ENCODE data around the gene GABRA4.

GABRA4 gene

DNA sequence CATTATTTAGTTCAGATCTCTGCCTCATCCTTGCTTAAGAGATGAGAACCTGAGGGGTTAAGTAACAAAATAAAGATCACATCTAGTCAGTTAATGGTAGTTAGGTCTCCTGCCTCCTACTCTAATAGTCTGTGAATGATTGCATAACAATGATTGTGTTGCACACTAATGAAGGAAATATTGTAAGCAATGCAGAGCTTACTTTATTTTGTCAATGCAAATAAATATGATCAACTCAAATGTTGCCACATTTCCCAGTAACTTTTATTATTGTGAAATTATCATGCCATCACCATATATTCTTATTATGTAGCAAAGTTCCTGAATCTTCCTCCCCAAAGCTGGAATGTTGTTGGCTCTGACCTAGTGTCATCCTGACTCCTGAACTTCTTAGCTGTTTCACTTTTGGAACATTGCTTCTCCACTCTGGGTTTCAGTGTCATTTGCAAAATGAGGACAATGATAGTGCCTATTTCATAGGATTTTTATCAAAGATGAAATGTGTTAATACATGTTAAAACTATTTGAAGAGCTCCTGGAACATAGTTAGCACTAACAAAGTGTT, 17.0 kb upstream of the GABRA4 start:
- CTCF ChIA-PET: interaction anchor here (1.1 to 2.9 kb wide), 3 partner anchors 17 to 79 kb away, joined by 3 to 7 read pairs (median 4); partner anchors contain the start of gene GABRA4
- POLR2A ChIA-PET: no interaction called here
- DNase-seq (ENCODE audit: extremely low spot score): no peak
- TF ChIP-seq, protein P1, sequence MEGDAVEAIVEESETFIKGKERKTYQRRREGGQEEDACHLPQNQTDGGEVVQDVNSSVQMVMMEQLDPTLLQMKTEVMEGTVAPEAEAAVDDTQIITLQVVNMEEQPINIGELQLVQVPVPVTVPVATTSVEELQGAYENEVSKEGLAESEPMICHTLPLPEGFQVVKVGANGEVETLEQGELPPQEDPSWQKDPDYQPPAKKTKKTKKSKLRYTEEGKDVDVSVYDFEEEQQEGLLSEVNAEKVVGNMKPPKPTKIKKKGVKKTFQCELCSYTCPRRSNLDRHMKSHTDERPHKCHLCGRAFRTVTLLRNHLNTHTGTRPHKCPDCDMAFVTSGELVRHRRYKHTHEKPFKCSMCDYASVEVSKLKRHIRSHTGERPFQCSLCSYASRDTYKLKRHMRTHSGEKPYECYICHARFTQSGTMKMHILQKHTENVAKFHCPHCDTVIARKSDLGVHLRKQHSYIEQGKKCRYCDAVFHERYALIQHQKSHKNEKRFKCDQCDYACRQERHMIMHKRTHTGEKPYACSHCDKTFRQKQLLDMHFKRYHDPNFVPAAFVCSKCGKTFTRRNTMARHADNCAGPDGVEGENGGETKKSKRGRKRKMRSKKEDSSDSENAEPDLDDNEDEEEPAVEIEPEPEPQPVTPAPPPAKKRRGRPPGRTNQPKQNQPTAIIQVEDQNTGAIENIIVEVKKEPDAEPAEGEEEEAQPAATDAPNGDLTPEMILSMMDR (IDR thresholded peaks at IDR 0.05; ENCODE audit: control extremely low read depth, extremely low read depth, low read depth, missing control alignments): no peak

DNA sequence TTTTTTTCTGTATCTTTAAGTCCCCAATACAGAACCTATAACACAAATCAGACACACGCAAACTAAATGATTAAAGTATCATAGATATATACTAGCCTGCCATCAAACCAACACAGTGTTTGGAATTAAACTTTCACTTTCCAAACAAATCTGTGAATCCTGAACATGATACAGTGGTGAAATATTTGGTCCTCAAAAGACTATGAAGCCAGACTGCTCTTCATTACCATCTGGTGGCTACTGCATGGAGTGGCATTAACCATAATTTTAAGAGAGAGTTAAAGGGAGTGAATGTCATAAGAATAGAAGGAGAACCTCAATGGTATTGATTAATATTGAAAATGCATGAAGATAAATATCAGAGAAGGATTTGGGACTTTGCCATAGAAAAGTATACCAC, 9.2 kb upstream of the GABRA4 start:
- no peak for DNase-seq (ENCODE audit: extremely low spot score)
- ChIA-PET POLR2A (no interaction called here), CTCF (no interaction called here)
- TF ChIP-seq, protein P1 (IDR thresholded peaks at IDR 0.05; ENCODE audit: control extremely low read depth, extremely low read depth, low read depth, missing control alignments): peak; percentile 27

DNA sequence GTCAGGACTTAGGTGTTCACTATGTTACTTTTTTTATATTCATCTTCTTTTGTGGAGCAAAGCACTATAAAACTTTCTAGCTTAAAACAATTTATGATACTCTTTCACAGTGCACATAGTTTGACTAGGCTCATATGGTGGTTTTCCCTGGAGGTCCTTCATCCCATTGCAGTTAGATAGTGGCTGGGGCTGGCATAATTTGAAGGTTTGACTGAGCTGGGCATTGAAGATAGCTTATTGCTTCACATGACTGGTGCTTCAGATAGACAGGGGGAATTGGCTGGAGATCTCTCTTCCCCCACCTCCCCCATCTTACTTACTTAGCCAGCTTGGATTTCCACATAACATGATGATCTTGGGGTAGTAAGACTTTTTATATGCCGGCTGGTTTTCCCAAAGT, 7.0 kb upstream of the GABRA4 start:
- ChIA-PET POLR2A (no interaction called here), CTCF (interaction anchor here (2.7 kb wide), 1 partner anchor 12 kb away, joined by 9 read pairs; no protein-coding TSS in a partner anchor)
- TF ChIP-seq, protein P1 (IDR thresholded peaks at IDR 0.05; ENCODE audit: control extremely low read depth, extremely low read depth, low read depth, missing control alignments): no peak
- DNase-seq (ENCODE audit: extremely low spot score): no peak

DNA sequence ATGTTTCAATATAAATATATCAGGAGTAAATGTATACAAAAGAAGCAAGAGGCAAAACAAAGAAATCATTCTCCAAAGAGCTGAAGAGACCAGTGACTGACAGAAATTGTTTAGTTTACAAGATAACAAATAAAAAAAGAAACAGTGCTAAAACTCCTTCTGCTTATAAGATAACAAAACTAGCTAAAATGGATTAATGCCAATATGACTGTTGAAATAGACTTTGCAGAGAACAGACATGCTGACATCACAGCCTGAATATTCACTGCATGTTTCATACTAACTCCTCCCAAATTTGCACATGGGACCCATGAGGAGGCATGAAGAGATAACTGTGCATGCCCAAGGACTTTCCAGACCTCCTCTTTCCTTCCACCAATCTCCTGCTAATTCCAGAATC, 6.2 kb upstream of the GABRA4 start:
- ChIA-PET CTCF (interaction anchor here (2.7 kb wide), 1 partner anchor 11 kb away, joined by 9 read pairs; no protein-coding TSS in a partner anchor), POLR2A (no interaction called here)
- no peak for DNase-seq (ENCODE audit: extremely low spot score)
- TF ChIP-seq, protein P1 (IDR thresholded peaks at IDR 0.05; ENCODE audit: control extremely low read depth, extremely low read depth, low read depth, missing control alignments): no peak

DNA sequence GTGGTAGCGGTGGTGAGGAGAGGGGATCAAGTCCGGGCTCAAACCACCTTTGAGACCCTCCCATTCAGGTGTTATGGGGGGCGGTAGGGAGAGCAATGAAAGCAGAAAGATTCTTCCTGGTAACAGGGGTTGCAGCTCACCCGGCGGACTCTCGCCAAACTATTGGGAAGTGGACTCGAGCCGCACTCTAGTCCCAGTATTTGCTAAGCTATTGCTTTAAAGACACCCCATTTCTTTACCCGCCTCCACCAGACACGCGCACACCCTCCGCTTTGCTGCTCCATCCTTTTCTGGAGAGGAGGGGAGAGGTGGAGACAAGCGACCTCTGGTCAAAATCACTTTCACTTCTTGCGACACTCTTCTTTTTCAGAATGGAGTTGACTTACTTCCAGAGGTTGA, 625 bp upstream of the GABRA4 start:
- ChIA-PET CTCF (interaction anchor here (1.4 to 2.0 kb wide), 2 partner anchors 16 to 48 kb away, joined by 4 to 7 read pairs; no protein-coding TSS in a partner anchor), POLR2A (no interaction called here)
- TF ChIP-seq, protein P1 (IDR thresholded peaks at IDR 0.05; ENCODE audit: control extremely low read depth, extremely low read depth, low read depth, missing control alignments): no peak
- peak; percentile 19 for DNase-seq (ENCODE audit: extremely low spot score)

DNA sequence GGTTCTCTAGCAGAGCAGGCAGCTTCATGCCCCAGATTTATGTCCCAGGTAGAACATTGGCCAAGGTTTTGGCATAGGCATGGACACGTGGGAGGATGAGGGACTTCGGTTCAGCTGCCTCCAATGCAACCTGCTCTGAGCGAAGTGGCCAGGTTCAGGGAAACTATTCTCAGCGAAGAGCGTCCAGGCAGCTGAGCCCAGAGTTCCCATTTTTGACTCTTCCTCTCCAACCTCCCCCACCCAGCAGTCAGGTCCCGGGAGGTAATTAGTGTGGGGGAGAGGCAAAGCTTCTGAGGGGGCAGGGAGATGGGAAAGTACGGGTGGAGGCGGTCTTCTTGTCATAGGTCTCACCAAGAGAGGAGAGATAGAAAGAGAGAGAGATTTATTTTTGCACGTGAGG, 1.0 kb downstream of the GABRA4 start:
- TF ChIP-seq, protein P1 (IDR thresholded peaks at IDR 0.05; ENCODE audit: control extremely low read depth, extremely low read depth, low read depth, missing control alignments): no peak
- DNase-seq (ENCODE audit: extremely low spot score): no peak
- CTCF ChIA-PET: interaction anchor here (1.0 to 1.5 kb wide), 2 partner anchors 55 to 130 kb away, joined by 3 to 4 read pairs; no protein-coding TSS in a partner anchor
- POLR2A ChIA-PET: no interaction called here

Measured in GM10248 (cell line).